NCI-H1436 (cell line): ENCODE measurements around the gene PIRT.

ENCODE experiments used
- DNase-seq: peaks from one replicate; lab custom pipeline; 2025; lab: John Stamatoyannopoulos, UW

PIRT gene

GRCh38 chr17:10821054-10821453 is 16.8 kb downstream of the PIRT start:
- no peak for DNase-seq

- no peak for DNase-seq
These were observed 22.6 kb downstream of the PIRT start for GRCh38 chr17:10815319-10815718.

DNA sequence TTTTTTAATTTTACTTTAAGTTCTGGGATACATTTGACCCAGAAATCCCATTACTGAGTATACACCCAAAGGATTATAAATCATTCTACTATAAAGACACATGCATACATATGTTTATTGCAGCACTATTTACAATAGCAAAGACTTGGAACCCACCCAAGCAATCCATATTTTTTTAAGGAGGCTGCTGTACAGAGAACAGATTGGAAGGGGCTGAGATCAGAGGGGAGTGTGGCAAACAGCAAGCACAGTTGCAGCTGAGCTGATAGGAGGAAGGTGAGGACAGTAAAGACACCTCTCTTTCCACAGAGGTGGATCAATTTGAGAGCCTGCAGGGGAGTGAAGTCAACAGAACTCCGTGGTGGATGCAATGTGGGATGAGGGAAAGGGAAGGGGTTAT is 23.8 kb downstream of the PIRT start:
- no peak for DNase-seq

DNA sequence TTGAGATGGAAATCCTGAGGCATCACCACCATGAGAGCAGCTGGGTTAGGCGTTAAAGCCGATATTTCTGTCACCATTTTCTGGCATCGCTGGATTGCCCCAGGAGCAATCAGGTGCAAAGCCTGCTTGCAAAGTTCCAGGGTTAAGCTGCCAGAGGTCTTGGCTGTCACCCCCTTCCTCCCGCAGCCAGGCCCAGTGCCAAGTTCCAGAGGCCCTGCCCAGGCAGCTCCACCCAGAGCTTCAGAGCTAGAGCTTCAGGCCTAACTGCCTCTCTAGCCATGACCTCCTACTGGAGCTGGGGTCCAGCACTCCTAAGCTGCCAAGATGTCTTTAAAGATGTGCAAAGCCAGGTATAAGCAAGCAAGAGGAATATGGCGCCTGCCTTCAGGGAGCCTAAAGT is 25.2 kb downstream of the PIRT start:
- DNase-seq = no peak

DNA sequence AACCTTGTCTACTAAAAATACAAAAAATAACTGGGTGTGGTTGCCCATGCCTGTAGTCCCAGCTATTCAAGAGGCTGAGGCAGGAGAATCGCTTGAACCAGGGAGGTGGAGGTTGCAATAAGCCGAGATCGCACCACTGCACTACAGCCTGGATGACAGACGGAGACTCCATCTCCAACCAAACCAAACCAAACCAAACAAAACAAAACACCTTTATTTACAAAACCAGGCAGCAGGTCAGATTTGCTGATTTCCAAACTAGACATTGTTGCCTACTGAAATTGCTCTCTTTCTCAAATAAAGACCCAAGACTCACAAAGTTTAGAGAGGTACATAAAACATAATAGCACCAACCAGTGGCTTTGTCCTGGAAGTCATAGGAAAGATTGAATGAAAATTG is 28.3 kb downstream of the PIRT start:
- DNase-seq = no peak

GRCh38 chr17:10807704-10808128 is 30.2 kb downstream of the PIRT start:
- DNase-seq = no peak

DNA sequence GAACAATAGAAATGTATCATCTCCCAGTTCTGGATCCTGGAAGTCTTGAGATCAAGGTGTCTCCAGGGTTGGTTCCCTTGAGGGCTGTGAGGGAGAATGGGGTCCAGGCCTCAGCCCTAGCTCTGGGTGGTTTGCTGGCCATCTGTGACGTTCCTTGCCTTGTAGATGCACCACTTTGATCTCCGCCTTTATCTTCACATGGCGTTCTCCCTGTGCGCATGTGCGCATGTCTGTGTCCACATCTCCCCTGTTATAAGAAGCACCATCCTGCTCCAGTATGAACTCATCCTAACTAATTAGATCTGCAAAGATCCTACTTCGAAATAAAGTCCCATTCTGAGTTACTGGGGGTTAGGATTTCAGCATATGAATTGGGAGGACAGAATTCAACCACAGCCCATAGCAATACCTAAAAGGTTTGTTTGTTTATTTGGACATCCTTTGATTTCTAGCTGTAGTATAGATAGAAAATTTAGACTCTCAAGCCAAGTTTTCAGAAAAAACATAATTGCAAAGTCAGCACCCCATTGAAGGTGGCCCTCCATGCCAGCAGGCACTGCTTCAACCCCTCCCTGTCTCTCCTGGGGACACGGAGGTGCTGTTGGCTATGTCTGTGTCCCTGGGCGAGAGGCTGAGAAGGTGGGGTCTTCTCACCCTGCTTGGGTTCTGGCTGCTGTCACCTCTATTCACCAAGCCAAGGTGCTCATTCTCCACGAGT is 31.2 kb downstream of the PIRT start:
- DNase-seq = no peak

GRCh38 chr17:10805911-10806310 is 32.0 kb downstream of the PIRT start:
- DNase-seq = no peak

DNA sequence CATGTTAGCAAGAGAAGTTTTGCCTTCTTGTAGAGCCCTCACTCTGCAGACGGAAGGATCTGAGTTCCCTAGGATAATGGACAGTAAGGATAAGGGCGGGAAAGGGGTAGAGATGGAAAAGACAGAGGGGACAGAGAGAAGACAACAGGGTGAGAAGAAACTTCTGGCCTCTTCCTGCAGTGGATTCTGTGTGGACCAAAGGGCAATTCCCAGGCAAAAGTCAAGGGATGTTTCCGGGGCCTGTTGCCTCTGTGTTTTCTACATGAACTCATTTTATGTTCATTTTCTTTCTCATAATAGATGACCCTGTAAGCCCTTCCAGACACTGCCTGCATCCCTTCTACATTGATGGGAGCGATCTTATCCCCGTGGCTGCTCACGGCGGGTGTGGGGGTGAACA is 33.3 kb downstream of the PIRT start:
- DNase-seq = no peak

- no peak for DNase-seq
These were observed 33.9 kb downstream of the PIRT start, which contains the start of gene TMEM238L for GRCh38 chr17:10803830-10804475. Gene TMEM238L, minus strand, starts transcription at chr17:10804099. Its CDS starts 136 bp downstream, at chr17:10803963.

DNA sequence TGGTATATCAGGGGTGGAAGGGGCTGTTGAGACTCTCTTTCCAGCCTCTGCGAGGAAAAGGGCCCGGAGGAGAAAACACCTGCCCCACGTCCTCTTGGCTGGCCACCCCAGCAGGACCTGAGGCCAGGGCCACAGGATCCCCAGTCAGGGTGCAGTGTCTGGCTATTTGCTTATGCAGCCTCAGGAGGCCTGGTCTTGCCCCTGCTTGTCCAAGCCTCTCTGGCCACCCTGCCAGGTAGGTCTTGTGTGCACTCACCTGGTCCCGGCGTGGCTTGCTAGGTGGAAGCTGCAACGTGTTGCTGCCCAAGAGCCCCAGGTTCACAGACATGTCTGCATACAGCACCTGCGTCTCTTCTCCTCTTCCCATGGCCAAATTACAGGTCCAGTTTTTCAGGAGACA is 34.5 kb downstream of the PIRT start:
- DNase-seq = no peak

- DNase-seq = no peak
These were observed 35.2 kb downstream of the PIRT start for GRCh38 chr17:10802496-10803284.

GRCh38 chr17:10799407-10799806 is 38.5 kb downstream of the PIRT start:
- no peak for DNase-seq

- DNase-seq = no peak
These were observed 39.0 kb downstream of the PIRT start for GRCh38 chr17:10798910-10799309.

GRCh38 chr17:10798332-10798749 is 39.5 kb downstream of the PIRT start:
- DNase-seq = no peak

DNA sequence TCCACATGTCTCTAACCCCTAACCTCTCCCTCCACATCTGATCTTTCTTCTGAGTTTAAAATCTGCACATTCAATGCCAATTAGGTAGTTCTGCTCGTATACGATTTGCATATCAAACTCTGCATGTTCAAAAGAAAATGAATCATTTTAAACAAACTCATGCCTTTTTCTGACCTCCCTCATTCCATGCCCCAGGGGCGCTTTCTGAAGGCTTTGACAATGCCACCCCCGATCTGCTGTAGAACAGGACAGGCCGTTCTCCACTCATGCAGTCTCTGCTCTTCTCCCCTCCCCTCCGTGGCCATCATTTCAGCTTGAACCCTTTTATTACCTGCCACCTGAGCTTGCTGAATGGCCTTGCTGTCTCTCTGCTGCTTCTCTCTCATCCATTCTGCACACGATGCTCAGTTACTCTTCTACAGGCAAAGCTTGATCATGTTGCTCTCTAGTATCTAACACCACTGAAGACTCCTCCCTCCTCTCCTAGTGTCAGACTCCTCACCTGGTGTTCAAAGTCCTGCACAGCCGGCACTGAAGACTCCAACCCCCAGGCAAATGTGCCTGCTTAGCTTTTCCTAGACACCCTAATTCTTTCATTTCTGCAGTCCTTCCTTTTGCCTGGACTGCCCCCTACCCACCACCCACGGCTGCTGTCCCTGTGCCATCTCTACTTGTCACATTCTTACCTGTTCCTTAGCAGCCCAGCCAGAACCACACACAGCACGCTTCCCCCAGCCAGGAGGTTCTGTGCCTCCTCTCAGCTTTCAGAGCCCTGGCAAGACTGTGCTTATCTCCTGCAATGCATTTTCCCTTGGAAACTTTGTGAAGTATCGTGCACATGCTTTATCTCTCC is 40.2 kb downstream of the PIRT start:
- DNase-seq = no peak

GRCh38 chr17:10793816-10794215 is 44.1 kb downstream of the PIRT start:
- no peak for DNase-seq

DNA sequence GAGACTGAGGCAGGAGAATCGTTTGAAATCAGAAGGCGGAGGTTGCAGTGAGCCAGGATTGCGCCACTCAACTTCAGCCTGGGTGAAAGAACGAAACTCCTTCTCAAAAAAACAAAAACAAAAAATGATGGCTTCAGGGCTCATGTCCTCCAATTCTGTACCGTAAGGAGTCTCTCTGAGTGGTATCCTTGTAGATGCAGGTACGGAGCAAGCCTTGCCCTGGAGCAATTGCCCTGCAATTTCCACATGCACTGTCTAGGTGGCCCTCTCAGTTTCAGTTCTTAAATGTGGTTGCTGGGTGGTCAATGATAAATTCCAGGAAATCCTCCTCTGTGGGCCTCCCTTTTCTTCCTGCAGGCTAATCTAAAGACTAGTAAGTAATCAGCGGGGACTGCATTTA is 44.6 kb downstream of the PIRT start:
- no peak for DNase-seq

- DNase-seq = no peak
These were observed 45.7 kb downstream of the PIRT start for GRCh38 chr17:10792151-10792550.

DNA sequence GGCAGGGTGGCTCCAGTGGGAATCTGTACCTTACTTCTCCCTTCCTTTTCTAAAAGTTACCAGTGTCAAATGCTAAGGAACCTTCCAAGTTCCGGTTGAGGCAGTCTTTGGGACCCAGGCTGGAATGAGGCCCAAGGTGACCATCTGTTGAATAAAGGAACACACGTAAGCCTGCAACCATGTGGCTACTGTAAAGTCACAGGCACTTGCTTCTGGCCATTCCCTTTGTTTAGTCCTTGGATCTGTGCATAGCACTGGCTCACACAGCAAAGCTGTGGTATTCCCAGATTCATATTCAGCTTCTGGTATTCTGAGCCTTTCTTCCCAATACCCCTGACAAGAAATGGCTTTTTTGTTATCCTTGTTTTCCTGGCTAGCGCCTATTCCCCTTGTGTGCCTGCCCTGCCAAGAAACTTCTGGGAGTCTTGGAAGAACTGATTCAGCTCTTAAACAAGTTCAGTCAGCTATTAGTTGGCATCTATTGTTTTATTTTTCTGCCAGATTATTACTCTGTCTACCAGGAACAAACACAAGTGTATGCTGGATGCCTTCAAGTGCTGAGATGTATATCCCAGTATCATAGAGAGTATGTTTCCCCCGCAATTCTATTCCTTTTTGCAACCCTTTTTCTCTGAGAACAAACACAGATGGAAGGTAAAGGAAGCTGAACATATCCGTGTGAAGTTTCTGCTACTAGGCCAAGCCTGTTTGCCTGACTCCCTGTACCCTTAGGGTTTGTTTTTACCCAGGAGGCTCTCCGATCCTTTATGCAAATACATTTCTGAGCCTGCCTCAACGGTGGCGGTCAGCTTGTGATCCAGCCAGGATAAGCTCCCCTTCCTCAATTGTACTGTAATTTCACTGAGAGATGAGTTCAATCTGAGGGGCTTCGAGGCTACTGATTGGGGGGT is 47.1 kb downstream of the PIRT start:
- no peak for DNase-seq

DNA sequence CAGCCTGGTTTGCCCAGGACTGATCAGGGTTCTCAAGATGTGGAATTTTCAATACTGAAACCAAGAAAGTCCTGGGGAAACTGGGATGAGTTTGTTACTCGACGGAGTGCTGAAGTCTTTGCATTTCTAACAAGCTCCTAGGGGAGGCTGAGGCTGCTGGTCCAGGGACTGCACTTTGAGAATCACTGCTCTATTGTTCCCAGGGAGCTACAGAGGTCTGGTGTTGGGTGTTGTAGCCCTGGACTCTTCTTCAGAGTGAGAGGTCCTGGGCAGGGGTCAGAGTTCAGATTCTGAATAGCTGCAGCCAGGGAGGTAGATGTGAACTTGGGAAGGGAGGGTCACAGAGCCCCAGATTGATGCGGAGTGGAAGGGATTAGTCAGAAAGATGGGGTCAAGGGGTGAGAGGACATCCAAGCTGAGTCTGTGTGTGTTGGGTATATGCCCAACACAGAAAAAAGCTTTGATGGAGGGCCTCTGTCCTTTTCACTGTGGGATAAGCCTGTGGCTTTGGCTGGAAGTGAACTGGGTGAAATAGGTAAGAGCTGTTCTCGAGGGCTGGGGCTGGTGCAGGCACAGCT is 48.1 kb downstream of the PIRT start:
- no peak for DNase-seq
